ENCODE data around the gene KIAA1191.
"Not testable (repeated sequence)": the region's sequence is repeated elsewhere in the genome, so short reads cannot be mapped to it uniquely, and the experiment has no call there.

KIAA1191 gene

GRCh38 chr5:176305356-176305755 is 56.2 kb downstream of the KIAA1191 start:
- not testable (repeated sequence) for FAIRE-seq
